MV-4-11 (cell line): ENCODE measurements around the gene EIF2A.
"Not testable (repeated sequence)": the region's sequence is repeated elsewhere in the genome, so short reads cannot be mapped to it uniquely, and the experiment has no call there.

Experiments
- DNase-seq: peaks from one replicate; lab custom pipeline; 2025; lab: John Stamatoyannopoulos, UW

EIF2A gene

DNA sequence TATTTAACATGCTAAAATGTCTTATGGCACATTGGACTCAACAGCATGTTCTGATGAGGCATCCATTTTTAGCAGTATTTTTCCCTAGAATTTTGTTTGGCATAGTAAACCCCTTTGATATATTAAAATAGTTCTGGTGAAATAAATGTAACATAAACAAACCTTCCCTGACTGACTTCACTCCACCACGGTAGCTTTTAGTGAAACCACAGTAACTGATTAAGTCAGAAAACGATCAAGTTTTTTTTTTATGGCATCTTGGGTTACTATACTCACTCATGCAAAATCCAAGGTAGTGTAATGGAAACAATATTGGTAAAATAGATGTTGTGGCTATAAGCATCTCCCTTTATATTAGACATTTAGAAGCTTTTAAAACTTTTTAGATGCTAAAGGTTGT, 3.1 kb upstream of the EIF2A start:
- DNase-seq: no peak

DNA sequence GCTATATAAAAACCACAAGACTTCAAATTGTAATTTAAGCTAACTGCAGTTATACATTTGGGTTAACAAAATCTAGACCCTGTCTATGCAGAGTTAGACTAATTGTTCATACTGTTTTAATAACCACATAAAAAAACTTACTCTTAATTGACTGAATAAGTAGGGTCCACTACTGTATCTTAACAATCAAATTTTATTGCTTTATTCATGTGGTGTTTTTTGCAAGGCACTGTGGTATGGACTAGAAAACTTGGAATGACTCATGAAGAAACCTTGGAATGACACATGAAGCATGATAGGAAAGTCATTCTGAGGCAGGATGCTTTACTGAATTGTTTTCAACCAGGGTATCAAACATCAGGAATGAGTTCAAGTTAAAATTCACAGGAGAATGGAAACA, 2.5 kb upstream of the EIF2A start:
- no peak for DNase-seq

DNA sequence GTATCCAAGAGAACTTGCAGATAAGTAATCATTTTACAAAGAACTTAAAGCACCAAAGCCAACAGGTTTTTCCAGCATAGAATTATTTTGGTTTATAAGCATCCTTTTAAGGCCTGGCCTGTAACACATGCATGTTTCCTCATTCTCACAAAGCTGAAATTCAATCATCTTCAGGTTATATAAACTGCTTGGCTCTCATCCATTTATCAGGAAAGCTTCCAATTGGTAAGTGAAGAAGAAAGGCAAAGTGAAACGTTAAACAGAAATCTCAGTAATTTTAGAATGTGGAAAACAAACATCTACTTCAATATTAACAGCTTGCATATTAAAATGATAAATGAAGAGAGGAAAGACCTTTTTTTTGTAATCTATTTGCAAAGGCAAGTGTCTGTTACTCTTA, 1.9 kb upstream of the EIF2A start:
- no peak for DNase-seq

DNA sequence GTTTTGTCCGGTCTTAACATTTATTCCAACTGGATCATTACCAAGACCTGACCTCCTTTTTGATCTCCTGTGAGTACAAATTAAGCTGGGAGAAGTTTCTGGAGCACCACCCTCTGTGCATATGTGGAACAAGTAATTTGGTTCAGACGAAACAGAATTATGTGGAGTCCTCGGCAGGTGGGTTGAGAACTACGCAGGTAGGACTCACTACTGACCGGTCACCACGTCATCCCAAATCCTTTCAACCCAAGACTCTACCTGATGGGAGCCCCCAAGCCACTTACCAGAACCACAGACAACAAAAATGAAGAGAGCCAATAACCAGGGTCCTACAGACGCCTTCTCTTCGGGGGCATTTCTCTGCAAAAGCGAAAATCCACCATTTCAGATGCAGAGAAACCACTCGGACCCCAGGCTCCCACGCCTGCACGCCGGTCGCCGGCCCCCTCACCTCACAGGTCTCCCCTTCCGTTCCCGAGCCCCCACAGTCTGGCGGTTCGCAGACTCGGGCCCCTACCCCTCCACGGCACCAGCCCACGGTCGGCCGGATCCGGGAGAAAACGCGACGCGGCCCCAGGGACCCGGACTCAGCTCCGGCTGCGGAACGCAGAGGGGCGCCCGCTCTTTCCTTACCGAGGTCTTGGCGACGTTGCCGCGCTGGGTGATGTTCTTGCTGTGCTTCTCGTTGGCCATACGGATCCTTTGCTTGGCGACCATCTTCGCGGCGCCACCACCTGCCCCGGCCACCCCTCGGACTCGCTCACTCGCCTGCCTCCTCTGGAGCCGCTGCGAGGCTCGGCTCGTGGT, 965 bp upstream of the EIF2A start:
- no peak for DNase-seq

DNA sequence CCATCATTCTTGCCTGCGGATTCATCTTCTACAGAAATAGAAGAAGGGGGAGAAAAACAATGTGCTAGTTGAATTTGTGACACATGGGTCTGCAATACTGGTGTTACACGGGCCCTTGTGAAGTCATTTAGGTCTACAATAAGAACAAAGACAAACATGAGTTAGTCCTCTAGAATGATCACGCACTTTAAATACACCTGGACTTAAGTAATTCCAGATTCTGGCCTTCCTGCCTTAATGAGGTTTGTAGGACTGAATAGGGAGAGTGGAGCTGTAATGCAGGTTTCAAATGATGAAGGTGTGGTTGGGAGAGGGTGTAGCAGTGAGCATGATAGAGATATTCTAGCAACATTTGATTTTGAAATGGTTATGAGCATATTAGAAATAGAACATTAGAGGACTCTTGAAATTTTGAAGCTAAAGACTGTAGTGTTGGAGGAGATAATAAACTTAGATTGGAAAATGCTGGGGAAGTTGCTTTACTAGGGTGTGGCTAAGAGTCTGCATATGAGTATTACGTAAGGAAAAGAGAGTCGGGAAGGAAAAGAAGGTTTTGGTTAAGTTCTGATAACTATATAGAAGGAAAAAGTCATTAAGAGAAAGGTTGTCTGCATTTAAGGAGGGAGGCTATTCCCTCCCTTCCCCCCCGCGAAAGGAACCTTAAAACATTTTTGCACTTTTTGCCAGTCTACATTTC, 606 bp downstream of the EIF2A start:
- peak; percentile 15 for DNase-seq

DNA sequence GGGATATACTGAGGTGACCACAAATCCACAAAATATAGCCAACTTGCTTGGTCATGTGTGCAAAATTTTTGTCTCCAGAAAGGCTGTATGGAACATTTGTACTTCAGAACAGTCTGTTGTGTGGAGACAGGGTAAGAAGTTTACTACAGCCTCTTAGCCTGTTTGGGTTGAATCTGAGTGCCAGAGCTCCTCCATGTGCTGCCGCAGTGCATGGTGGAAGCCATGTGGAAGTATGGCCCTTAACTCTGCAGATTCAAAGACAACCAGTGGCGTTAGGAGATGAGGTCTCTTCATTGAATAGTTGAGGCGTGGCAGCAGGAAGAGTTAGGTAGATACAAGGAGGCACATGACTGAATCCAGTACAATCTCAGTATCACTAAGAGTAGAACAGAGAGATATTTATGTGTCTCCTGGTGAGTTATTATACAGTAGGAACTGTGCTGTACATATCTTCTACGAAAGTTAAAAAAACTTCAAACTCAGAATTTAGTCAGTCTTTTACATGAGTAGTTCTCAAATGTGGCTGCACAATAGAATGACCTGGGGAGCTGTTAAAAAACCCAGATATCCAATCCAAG, 9.4 kb downstream of the EIF2A start:
- DNase-seq: peak; percentile 33

DNA sequence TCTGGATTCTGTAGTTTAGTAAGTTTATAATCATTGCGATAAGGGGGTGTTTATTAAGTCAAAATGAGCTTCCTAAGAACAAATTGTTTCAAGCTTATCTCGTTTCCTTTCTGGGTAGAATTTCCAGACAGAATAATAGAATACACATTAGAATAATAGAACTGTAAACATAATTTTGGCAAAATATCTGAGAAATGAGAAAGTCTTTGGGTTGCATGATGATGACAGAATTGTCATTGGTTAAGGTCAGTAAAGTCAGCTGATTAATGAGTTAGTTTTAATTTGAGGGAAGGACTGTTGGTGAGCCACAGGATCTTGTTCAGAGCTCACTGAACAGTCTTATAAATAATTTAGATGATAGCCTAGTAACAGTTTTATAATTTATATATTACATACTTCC, 10.2 kb downstream of the EIF2A start:
- no peak for DNase-seq

DNA sequence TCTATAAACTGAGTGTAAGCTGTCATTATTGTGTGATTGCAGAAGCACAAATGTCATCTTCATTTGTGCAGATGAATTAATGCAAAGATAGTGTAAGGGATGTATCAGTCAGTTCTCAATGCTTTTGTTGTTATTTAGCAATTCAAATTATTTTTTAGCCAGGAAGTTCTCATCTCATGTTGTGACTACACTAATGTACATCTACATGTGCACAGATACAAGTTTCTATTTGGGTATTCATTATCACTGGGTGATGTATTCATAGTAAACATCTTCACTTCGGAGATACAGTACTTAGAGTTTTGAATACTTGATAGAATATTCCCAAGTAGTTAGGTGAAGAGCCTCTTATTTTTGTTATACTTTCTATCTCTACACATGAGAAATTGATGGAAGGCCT, 11.1 kb downstream of the EIF2A start:
- DNase-seq: no peak

DNA sequence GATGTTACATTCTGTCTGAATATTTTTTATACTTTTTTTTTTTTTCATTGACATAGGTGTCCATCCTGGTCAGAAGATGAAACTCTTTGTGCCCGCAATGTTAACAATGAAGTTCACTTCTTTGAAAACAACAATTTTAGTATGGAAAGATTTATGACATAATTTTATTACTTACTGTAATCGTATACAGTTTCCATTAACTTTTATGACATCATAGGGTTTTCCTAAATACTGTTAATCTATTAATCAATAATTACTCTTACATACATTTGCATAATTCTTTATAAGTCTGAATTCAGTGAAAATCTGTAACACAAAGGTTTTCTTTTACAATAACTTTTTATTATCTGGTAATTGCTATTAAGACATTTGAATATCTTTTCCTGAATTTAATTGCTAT, 17.7 kb downstream of the EIF2A start:
- DNase-seq: no peak

DNA sequence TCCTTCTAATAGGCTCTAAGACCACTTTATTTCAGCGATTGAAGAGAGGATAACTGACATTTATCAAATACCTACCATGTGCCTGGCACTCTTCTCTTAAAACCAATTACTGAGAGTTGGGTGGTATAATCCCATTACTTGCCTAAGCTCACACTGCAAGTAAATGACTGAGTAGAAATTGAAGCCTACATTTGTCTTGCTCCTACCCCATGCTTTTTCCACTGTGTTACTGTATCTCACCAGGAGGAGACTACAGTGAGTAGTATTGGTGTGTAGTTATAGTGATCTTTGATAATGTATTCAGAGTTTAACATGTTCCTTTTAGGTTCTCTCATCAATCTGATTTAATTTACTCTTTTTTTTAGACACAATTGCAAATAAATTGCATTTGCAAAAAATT, 20.7 kb downstream of the EIF2A start:
- no peak for DNase-seq

DNA sequence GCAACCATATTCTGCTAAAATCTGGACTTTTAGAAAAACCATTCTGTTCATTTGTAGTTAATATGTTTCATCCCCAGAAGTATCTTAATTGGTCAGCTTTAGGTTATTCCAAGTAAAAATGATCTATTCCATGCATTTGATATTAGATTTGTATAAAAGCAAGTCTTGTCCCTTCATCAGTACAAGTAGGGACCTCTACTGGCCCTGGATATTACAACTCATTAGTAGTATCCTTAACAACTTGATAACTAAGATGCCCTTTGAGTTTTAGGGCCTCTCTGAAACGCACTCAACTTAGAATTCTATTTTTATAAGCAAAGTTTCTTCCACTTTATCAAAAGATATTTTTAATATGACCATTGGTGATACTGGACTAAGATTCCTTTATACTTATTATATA, 31.3 kb downstream of the EIF2A start:
- no peak for DNase-seq

DNA sequence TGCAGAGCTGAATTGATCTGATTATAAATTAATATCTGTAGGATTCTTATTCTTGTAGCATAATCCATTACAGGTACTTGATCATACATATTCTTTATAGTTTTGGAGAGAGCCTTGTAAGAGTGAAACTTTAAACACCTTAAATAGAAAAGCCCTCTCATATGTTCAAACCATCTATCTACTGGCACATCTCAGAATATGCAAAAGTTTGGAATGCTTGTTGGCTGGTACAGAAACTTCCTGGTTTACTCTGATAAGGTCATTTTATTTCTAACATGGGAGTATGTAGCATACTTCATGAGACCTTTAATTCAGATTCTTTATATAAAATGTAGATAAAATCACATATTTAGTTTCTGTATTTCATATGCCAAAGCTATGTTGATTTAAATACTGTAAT, 34.6 kb downstream of the EIF2A start:
- no peak for DNase-seq

DNA sequence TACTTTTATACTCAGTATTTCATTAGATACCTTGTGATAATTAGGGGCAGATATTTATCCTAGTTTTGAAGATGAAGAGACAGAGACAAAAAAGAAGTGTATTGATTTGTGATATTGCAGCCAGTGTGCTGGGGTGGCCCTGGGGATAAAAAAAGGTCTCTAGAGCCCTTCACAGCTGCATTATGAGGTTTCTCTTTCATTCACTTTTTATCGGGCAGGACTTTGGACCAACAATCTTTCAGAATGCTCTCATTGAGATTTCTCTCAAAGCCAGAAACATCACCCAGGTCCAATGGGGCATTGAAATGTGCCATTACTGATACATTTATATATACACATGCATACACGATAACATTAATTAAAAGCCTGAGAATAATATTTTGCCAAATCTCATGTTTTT, 36.0 kb downstream of the EIF2A start:
- DNase-seq: no peak

DNA sequence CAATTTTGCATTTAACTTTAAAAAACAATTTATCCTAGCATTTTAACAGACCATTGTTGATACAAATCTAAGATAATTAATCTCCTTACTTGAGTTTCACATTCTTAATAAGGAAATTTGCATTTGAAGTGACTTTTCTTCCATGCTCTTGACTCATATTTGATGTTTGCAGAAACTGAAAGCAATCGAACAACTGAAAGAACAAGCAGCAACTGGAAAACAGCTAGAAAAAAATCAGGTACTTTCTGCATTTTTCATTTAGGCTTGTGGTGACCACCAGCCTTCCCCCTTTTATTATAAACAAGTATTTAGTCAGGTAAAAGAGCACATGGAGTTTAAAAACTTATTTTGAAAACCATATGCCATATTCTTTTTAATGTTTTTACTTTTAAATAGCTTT, 36.4 kb downstream of the EIF2A start:
- DNase-seq: no peak

DNA sequence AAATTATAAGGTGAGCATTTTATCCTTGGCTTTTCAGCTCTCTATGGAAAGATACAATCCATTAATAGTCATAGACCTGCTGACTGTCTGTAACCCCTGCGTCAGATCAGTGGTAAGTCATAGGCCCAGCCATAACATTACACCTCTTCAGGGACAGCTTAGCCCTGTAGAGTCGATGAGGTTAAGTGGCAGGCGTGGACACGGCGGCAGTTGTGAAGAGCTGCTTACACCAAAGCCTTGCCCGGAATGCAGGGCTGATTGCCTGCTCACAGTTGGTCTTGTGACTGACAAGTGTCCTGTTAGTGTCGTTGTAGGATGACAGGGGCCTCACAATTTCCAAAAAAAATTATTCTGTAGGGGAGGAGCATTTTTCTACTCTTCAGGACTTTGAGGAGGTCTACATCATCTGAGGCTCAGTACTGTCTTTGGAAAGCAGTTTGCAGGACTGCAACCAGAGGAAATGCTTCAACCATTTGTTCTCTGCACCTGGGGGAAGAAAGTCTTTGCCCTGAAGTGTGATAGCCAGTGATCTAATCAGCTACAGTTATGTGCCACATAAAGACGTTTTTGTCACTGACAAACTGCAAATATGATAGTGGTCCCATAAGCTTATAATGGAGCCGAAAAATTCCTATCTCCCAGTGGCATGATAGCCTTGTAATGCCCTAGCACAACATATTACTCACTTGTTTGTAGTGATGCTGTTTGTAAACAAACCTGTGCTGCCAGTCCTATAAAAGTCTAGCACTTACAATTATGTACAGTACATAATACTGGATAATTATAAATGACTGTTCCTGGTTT, 41.6 kb downstream of the EIF2A start:
- no peak for DNase-seq

DNA sequence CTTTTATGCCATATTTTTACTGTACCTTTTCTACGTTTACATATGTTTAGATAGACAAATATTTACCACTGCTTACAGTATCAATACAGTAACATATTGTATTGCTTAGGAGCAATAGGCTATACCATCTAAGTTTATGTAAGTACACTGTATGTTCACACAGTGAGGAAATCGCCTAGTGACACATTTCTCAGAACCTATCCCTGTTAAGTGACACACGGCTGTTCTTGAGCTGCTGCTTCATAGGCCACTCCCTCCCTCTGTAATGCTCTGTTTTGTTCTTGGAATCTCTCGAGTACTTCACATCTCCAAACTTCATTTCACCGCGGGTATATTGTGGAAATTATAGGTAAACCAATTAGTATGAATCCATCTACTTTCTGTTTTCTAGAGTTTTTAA, 43.2 kb downstream of the EIF2A start:
- DNase-seq: no peak

DNA sequence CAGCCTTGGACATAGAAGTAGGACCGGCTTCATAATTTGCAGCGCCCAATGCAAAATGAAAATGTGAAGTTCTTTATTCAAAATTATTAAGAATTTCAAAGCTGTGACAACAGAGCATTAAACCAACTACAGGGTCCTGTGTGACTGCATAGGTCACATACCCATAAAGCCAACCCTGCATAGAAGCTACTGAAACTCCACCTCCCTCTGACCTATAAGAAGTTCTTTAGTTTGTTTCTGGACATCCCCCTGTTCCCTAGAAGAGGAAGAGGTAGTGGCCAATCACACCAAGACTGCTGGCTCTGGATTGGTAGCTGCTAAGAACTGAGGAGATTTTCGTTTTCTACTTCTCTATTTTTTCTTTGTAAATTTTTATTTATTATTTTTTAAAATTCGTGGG, 47.6 kb downstream of the EIF2A start:
- DNase-seq: no peak

DNA sequence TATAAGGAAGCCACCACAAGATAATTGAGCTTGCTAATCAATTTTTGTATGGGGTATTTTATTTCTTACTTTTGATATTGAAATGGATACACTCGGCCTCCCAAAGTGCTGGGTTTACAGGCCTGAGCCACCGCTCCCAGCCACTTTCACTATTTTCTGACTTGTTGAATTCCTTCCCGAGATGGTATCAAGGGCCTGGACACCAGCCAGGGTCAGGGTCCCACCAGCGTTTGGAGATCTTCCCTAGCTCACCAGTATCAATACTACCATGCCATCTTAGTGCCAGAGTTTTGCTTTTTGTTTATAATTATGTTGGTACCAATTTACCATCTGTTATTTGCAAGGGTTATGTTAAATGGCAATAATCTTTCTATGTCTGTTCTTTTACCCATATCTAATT, 51.1 kb downstream of the EIF2A start:
- no peak for DNase-seq

DNA sequence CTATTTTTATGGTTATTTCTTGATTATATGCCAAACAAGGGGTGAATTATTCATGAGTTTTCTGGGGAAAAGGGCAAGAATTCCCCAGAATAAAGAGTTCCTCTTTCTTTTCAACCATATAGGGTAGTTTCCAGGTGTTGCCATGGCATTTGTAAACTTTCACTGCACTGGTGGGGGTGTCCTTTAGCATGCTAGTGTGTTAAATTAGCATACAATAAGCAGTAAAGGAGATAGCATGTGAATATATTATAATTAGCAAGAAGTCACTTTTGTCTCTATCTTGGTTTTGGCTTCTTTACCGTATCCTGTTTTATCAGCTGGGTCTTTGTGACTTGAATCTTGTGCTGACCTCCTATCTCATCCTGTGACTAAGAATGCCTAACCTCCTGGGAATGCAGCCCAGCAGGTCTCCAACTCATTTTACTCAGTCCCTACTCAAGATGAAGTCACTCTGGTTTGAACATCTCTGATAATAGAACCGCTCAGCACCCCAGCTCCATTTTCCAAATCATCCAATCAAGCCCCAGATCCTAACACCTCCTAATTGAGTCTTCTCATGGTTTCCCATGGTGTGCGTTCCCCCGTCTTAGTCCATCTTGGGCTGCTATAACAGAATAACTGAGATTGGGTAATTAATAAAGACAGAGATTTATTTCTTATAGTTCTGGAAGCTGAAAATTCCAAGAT, 53.2 kb downstream of the EIF2A start:
- peak; percentile 20 for DNase-seq

DNA sequence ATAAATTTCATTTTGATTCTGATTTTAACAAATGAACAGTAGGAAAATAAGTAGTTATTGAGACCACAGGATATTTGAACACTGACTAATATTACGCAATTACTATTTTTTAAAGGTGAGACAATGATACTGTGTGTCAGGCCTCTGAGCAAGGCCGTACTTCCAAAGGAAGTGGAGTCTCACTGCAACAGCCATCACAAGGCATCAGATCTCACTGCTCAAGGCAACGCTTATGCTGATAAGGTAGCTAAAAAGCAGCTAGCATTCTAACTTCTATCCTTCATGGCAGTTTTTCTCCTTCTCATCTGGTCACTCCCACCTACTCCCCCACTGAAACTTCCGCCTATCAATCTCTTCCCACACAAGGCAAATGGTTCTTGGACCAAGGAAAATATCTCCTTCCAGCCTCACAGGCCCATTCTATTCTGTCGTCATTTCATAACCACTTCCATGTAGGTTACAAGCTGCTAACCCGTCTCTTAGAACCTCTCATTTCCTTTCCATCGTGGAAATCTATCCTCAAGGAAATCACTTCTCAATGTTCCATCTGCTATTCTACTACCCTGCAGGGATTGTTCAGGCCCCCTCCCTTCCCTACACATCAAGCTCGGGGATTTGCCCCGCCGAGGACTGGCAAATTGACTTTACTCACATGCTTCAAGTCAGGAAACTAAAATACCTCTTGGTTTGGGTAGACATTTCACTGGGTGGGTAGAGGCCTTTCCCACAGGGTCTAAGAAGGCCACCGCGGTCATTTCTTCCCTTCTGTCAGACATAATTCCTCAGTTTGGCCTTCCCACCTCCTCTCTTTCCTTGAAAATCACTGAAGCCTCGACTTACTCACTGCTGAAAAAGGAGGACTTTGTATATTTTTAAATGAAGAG, 54.3 kb downstream of the EIF2A start:
- not testable (repeated sequence) for DNase-seq
